HG03066 (cell line): ENCODE measurements around the gene UBALD2.
A peak's percentile ranks its signal among the peaks of the same experiment; 100 is the strongest.
"Not testable (repeated sequence)": the region's sequence is repeated elsewhere in the genome, so short reads cannot be mapped to it uniquely, and the experiment has no call there.

Experiments
- ATAC-seq: cut with Tn5 transposase; IDR thresholded peaks from one replicate; pipeline ENCODE4 v1.9.1; 2021; ENCODE audit warnings: low read depth; ENCODE audit not compliant: unreplicated experiment

Gene UBALD2

DNA sequence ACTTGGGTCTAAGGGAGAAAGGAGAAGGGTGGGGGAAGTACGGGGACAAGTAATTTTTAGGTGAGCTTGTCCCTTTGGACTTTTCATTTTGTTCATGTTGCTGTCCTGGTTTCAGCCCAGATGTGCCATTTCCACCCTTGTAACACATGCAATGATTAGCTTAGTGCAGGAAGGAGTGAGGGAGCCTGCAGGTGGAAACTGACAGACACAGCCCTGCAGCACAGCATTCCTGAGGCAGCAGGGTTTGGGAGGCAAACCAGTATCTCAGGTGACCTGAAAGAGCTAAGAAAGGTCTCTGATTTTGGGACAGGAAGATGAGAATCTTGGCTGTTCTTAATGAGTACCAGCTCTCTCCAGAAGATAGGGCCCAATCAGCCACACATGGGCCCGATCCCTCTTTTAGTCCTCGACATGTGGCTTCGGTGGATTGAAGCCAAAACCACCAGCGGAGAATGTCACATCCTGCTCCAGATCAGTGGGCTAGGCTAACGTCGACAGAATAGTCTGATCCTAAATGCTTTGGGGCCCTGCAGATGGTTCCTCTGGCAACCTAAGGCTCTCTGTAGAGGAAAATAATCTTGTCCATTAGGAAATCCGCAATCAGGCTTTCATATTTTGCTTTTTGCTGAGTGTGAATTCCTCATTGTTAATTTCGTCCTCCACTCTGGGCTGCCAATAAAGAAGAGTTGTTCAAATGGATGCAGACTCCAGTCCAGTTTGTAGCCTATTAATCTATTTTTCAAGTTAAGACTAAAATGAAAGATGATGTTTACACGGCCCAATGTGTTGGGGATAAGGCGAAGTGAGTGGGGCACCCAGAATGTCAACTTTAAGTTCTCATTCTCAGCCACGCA, 21.1 kb upstream of the UBALD2 start:
- no peak for ATAC-seq

GRCh38 chr17:76244721-76245120, 20.4 kb upstream of the UBALD2 start:
- ATAC-seq, result not testable (repeated sequence)

- peak; percentile 97 for ATAC-seq
These were observed 18.8 kb upstream of the UBALD2 start for GRCh38 chr17:76246080-76247066.

DNA sequence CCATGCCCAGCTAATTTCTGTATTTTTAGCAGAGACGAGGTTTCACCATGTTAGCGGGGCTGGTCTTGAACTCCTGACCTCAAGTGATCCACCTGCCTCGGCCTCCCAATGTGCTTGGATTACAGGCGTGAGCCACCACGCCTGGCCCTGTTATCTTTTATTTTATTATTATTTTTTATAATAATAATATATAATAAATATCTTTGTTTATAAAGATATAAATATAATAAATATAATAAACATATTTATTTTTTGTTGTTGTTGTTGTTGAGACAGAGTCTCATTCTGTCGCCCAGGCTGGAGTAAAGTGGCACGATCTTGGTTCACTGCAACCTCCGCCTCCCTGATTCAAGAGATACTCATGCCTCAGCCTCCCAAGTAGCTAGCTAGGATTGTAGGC, 17.8 kb upstream of the UBALD2 start:
- no peak for ATAC-seq

- no peak for ATAC-seq
These were observed 16.9 kb upstream of the UBALD2 start for GRCh38 chr17:76248013-76248782.

- ATAC-seq, result no peak
These were observed 15.0 kb upstream of the UBALD2 start for GRCh38 chr17:76250141-76250540.

DNA sequence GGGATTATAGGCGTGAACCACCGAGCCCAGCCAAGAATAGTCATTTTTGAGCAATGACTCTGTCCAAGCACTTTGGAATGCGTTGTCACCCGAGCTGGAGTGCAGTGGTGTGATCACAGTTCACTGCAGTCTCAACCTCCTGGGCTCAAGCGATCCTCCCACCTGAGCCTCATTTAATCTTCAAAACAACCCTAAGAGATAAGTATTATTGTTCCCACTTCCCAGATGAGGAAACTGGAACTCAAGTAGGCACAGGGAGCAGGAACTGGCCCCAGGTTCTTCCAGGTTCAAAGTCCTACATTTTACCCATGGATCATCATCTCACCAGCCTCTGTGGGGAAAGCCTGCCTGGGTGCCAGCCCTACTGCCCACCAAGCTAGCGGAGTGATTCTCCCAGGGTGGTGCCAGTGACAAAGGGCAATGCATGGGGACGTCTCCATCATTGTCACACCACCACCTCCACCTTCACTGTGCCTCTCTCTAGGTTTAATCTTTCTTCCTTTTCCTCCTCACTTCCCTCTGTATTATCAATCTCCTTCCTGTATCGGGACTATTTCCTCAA, 13.6 kb upstream of the UBALD2 start:
- no peak for ATAC-seq

DNA sequence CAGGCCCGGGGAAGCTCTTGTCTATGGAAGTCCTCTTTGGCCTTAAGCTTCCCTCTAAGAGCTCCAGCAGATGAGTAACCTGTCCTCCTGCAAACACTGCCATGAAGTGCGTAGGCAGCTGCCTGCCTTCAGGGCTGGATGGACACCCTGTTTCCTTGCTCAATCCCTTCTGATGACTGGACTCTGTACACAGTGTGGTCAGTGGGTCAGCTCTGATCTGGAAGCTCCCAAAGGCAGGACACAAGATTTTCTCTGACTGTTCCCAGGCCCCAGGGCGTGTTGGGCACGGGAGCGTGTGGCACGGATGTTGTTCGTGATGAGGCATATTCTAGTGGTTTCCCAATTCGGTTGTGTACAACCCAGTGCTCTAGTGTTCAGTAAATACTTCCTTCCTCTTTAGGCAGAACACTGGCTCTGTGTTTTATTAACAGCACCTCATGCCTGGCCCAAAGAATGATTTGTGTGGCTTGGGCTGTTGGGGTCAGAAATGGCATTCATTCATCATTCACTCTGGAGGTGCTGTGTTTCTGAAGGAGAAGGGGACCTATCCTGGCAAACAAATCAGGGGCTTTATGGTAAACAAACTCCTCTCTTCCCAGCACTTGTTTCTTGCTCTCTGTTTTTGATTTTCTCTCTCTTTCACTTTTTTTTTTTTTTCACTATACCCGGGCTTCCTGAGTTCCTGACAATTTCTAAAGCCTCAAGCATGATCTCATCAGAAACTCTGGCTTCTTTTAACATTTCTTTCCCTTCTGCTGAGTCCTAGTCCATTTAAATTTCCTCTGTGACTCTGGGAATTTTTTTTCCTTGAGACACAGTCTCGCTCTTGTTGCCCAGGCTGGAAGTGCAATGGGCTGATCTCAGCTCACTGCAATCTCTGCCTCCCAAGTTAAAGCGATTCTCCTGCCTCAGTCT, 12.9 kb upstream of the UBALD2 start:
- no peak for ATAC-seq

DNA sequence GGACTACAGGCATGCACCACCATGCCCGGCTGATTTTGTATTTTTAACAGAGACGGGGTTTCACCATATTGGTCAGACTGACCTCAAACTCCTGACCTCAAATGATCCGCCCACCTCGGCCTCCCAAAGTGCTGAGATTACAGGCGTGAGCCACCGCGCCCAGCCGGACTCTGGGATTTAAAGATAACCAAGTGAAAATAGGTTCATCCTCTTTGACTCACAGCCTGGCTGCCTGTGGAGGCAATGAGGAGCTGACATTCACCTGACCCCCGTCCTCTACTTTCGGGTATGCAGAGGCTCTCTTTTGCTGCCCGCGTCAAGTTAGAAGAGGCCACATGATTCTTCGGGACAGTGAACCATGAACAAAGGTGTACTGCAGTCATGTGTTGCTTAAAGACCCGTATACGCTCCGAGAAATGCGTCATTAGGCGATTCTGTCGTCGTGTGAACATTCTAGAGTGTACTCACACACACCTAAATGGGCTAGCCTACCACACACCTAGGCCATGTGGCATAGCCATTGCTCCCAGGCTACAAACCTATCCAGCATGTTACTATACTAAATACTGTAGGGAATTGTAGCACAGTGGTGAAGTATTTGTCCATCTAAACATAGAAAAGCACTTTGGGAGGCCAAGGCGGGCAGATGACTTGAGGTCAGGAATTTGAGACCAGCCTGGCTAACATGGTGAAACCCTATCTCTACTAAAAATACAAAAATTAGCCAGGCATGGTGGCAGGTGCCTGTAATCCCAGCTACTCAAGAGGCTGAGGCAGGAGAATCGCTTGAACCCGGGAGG, 12.0 kb upstream of the UBALD2 start:
- not testable (repeated sequence) for ATAC-seq

DNA sequence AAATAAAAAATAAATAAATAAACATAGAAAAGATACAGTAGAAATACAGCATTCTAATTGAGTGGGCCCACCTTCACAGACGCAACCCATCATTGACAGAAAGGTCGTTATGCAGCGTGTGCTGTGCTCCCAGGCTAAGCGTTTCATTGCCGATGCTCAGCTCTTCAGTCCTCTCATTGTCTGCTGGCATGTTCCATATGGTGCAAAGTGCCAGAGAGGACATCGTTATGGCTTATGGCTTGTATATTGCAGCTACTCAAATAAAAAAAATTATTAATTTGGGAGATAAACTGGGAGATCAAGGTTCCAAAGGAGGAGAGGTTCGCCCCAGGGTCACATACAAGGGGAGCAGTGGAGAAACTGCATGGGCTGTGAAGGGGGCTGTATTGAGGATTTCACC, 11.3 kb upstream of the UBALD2 start:
- no peak for ATAC-seq

- no peak for ATAC-seq
These were observed 10.9 kb upstream of the UBALD2 start for GRCh38 chr17:76254275-76254674.

DNA sequence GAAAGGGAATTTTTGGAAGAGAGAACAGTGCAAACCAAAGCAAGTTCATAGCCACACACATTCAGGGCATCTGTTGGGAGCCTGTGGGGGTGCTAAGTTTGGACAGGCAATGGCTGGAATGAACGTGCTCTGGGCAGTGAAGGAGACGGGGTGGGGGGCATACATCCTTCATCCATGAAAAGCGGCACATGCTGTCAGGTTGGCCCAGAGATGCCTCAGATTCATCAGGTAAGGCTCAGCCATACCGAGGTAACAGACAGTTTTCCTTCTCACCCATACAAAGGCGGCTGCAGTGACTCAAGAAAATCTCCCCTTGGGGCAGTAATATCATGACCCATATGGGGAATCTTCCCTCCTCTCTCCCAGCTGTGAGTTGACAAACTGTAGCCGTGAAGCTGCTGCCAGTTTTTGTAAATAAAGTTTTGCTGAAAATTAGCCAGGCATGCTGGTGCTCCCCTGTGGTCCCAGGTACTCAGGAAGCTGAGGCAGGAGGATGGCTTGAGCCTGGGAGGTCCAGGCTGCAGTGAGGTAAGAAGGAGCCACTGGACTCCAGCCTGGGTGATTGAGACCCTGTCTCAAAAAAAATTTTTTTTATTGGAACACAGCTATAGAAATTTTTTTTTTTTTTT, 9.2 kb upstream of the UBALD2 start:
- no peak for ATAC-seq

DNA sequence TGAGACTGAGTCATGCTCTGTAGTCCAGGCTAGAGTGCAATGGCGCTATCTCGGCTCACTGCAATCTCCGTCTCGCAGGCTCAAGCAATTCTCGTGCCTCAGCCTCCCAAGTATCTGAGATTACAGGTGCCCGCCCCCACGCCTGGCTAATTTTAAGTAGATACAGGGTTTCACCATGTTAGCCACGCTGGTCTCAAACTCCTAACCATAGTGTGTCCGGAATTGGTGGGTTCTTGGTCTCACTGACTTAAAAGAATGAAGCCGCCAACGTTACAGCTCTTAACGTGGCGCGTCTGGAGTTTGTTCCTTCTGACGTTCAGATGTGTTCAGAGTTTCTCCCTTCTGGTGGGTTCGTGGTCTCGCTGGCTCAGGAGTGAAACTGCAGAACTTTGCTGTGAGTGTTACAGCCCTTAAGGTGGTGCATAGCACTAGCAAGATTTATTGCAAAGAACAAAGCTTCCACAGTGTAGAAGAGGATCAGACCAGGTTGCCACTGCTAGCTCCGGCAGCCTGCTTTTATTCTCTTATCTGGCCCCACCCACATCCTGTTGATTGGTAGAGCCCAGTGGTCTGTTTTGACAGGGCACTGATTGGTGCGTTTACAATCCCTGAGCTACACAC, 8.6 kb upstream of the UBALD2 start:
- ATAC-seq, result not testable (repeated sequence)

GRCh38 chr17:76260220-76260619, 4.9 kb upstream of the UBALD2 start:
- ATAC-seq, result no peak

DNA sequence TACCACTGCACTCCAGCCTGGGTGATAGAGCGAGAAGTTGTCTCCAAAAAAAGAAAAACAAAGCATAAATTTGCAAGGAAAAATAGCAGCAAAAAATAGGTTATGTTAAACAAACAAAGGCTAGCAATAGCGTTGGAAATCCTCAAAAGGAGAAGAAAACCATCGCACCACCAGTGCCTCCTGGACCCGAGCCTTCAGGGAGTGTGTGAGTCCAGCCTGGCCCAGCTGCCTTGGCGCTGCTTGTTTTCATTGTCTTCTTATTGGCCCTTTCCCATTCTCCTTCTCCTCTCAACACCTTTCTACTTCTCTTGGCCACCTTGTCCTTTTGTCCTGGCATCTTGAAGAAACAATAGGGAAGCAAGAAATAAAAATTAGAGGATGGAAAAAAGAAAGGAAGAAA, 4.5 kb upstream of the UBALD2 start:
- no peak for ATAC-seq

DNA sequence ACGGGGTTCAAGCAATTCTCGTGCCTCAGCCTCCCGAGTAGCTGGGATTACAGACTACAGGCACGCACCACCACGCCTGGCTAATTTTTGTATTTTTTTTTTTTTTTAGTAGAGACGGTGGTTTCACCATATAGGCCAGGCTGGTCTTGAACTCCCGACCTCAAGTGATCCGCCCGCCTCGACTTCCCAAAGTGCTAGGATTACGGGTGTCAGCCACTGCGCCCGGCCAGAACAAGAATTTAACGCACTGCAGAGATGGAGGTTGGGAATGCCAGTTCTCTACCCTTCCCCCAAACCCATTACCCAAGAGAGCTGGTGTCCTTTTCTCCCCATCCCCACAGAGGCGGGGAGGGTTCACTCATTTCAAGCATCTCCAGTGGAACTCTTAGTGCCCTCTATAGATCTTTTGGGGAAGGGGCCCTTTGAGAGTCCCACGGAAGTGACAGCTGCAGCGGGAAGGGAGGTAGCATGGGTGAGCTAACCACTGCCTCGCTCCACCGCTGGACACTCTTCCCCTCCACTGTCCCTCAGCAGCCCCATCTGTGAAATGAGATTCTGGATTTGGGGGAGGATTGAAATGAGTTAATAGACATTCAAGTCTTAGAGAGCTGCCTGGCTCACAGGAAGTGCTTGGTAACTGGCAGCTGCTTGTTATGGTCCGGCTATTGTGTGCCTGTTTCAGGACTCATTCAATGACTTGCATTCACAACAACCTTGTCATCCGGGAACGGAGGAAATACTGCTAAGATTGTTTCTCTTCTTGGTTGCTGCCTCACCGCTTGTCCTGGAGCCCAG, 3.5 kb upstream of the UBALD2 start:
- no peak for ATAC-seq
